Nephron (organoid): ENCODE data around the gene RINT1.
A peak's percentile ranks its signal among the peaks of the same experiment; 100 is the strongest.
"Not testable (repeated sequence)": the region's sequence is repeated elsewhere in the genome, so short reads cannot be mapped to it uniquely, and the experiment has no call there.

ENCODE experiments used
- H3K27ac Mint-ChIP-seq, 3 experiments: 2 replicates each; pipeline ENCODE4 v1.8.0; 2020; ENCODE audit warnings: mixed read lengths in 3 of 3, mild to moderate bottlenecking in 2 of 3, moderate library complexity in 1 of 3
- H3K27me3 Mint-ChIP-seq: 2 replicates; pipeline ENCODE4 v1.8.0; 2021; ENCODE audit warnings: low read depth, mild to moderate bottlenecking, moderate library complexity, mixed read lengths
- H3K36me3 Mint-ChIP-seq: 2 replicates; pipeline ENCODE4 v1.8.0; 2020; ENCODE audit warnings: low read depth, mixed read lengths
- H3K4me1 Mint-ChIP-seq: 2 replicates; pipeline ENCODE4 v1.8.0; 2020; ENCODE audit warnings: mixed read lengths
- H3K4me3 Mint-ChIP-seq, 3 experiments: 2 replicates each; pipeline ENCODE4 v1.8.0; 2020; ENCODE audit warnings: mild to moderate bottlenecking in 3 of 3, mixed read lengths in 3 of 3, moderate library complexity in 2 of 3
- H3K9me3 Mint-ChIP-seq: 2 replicates; pipeline ENCODE4 v1.8.0; 2020; ENCODE audit warnings: mixed read lengths
- TF ChIP-seq, protein P1 (sequence below), 3 experiments: fragments of 200-600 bp; sonication (generic); IDR thresholded peaks; one replicate each; pipeline ENCODE4 v1.5.0; 2021; ENCODE audit warnings: antibody characterized with exemption in 3 of 3; ENCODE audit not compliant: unreplicated experiment in 3 of 3

Gene RINT1

DNA sequence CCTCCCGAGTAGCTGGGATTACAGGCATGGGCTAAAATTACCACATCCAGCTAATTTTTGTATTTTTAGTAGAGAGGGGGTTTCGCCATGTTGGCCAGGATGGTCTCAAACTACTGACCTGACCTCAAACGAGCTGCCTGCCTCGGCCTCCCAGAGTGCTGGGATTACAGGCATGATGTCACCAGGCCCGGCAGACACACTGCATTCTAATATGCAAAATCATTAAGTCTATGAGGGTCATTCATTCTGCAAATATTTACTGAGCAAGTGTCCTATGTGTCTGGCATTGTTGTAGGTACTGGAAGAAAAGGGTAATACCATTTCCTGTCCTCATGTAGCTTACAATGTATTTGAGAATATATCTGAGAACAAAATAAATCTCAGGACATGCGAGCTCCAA is 12.6 kb upstream of the RINT1 start:
- Mint-ChIP-seq H3K4me3 (peak overlapping the region; percentile 68 to 83 (median 80)), H3K4me1 (peaks cover 5% of the 10 kb centered on the region), H3K9me3 (no peaks in the 10 kb centered on the region), H3K27me3 (peaks cover 3% of the 10 kb centered on the region), H3K27ac (peak overlapping the region in 2 of 3 experiments; percentile 37 to 38), H3K36me3 (peaks cover 26% of the 10 kb centered on the region)
- TF ChIP-seq, protein P1, sequence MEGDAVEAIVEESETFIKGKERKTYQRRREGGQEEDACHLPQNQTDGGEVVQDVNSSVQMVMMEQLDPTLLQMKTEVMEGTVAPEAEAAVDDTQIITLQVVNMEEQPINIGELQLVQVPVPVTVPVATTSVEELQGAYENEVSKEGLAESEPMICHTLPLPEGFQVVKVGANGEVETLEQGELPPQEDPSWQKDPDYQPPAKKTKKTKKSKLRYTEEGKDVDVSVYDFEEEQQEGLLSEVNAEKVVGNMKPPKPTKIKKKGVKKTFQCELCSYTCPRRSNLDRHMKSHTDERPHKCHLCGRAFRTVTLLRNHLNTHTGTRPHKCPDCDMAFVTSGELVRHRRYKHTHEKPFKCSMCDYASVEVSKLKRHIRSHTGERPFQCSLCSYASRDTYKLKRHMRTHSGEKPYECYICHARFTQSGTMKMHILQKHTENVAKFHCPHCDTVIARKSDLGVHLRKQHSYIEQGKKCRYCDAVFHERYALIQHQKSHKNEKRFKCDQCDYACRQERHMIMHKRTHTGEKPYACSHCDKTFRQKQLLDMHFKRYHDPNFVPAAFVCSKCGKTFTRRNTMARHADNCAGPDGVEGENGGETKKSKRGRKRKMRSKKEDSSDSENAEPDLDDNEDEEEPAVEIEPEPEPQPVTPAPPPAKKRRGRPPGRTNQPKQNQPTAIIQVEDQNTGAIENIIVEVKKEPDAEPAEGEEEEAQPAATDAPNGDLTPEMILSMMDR (IDR thresholded peaks at IDR 0.05; ENCODE audit: unreplicated experiment in 3 of 3), result no peak

DNA sequence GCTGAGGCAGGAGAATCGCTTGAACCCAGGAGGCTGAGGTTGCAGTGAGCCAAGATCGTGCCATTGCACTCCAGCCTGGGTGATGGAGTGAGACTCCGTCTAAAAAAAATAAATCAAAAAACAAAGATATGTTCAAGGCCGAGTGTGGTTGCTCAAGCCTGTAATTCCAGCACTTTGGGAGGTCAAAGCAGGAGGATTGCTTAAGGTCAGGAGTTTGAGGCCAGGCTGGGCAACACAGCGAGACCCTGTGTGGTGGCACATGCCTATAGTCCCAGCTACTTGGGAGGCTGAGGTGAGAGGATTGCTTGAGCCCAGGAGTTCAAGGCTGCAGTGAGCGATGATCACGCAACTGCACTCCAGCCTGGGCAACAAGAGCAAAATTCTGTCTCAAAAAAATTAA is 11.4 kb upstream of the RINT1 start:
- H3K27ac Mint-ChIP-seq, H3K27me3 Mint-ChIP-seq: not testable (repeated sequence)

DNA sequence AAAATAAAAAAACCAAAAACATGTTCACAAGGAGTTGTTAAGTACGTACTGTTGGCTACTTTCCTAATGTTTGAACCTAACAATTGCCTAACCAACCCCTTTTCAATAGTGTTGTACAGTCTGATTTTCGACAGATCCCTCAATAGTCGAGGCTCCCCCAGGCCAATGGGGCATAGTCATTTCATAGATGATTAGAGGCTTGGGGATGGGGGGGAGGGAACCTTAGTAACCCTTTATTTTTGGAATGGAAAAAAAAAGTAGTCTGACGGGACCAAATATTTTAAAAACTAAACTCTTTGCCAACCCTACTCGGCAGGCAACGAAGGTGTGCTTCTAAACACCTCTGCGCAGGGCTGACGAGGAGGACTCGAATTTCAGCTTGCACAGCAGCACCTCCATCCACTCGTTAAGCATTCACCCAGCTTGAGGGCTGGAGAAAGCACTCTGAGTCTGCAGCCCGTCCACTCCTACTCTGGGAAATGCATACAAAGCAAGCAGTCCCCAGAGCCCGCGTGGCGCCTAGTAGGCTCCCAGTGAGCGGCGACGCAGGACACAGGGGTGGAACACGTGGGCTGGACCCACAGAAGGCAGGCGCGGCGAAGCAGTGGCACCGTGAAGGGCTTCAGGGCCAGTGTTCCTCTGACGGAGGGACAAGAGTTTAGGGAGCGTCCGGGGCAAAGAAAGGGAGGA is 10.8 kb upstream of the RINT1 start:
- Mint-ChIP-seq H3K27ac (peak overlapping the region; percentile 91 to 100 (median 97)), H3K4me3 (peak overlapping the region; percentile 96 to 100 (median 97)), H3K36me3 (peaks cover 20% of the 10 kb centered on the region), H3K9me3 (no peaks in the 10 kb centered on the region), H3K4me1 (peaks cover 5% of the 10 kb centered on the region), H3K27me3 (peaks cover 9% of the 10 kb centered on the region)
- TF ChIP-seq, protein P1 (IDR thresholded peaks at IDR 0.05; ENCODE audit: unreplicated experiment in 3 of 3), result no peak

More for the DNA sequence above, 11.4 kb upstream of the RINT1 start:
- H3K4me1 Mint-ChIP-seq, H3K9me3 Mint-ChIP-seq: not testable (repeated sequence)
- peak overlapping the region; percentile 63 to 66 (median 65) for H3K4me3 Mint-ChIP-seq
- peaks cover 20% of the 10 kb centered on the region for H3K36me3 Mint-ChIP-seq

DNA sequence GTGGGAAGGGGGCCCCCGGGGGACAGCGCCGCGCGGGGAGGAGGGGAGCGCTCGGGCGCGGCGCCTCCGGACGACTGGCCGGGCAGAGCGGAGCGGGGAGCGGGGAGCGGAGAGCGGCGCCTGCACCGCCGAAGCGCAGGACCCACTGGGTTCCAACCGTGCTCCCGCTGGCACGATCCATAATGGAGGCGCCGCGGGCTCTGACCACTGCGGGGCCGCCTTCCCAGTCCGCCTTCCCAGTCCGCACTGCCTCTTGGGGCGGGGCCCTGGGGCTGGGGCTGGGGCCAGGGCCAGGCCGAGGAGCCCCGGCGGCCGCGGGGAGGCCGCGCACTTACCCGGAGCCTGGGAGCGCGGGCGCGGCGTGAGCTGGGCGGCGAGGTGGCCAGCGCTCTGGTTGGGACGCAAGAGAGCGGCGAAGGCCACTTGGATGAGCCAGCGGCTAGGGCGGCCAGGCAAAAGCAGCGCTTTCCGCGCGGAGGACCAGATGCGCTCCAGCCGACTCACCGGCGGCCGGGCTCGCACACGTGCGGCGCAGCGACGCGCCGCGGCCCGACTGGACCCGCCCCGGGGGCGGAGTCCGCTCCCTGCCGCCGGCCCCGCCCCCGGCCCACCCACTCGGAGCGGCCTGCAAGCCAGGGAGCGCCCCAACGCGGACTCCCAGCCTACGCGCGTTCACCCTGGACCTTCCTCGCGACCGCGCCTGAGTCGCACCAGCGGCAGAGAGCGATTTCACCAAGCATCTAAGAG is 10.1 kb upstream of the RINT1 start, which contains the start of gene PUS7:
Gene PUS7, minus strand, starts transcription at position 555 of the 747 bp plus-strand sequence. CDS start 13,759 bp downstream, outside the sequence.
- Mint-ChIP-seq H3K4me3 (peak within 1 kb of the TSS; percentile 96 to 100 (median 97)), H3K27ac (peak within 1 kb of the TSS; percentile 91 to 100 (median 97))
- TF ChIP-seq, protein P1 (IDR thresholded peaks at IDR 0.05; ENCODE audit: unreplicated experiment in 3 of 3), result no peak

DNA sequence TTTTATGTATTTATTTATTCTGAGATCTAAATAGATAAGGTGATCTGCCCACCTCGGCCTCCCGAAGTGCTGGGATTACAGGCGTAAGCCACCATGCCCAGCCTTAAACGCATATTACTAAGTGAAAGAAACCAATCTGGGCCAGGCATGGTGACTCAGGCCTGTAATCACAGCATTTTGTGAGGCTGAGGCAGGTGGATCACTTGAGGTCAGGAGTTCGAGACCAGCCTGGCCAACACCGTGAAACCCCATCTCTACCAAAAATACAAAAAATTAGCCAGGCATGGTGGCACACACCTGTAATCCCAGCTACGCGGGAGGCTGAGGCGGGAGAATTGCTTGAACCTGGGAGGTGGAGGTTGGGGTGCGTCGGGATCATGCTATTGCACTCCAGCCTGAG is 7.6 kb upstream of the RINT1 start:
- H3K4me1 Mint-ChIP-seq, H3K4me3 Mint-ChIP-seq, H3K9me3 Mint-ChIP-seq, H3K27ac Mint-ChIP-seq, H3K27me3 Mint-ChIP-seq, H3K36me3 Mint-ChIP-seq: not testable (repeated sequence)

More for the DNA sequence above, 10.1 kb upstream of the RINT1 start, which contains the start of gene PUS7:
- H3K27me3 Mint-ChIP-seq, result peaks cover 9% of the 10 kb centered on the region
- peaks cover 5% of the 10 kb centered on the region for H3K4me1 Mint-ChIP-seq
- H3K36me3 Mint-ChIP-seq, result peaks cover 13% of the 10 kb centered on the region
- H3K9me3 Mint-ChIP-seq, result no peaks in the 10 kb centered on the region

DNA sequence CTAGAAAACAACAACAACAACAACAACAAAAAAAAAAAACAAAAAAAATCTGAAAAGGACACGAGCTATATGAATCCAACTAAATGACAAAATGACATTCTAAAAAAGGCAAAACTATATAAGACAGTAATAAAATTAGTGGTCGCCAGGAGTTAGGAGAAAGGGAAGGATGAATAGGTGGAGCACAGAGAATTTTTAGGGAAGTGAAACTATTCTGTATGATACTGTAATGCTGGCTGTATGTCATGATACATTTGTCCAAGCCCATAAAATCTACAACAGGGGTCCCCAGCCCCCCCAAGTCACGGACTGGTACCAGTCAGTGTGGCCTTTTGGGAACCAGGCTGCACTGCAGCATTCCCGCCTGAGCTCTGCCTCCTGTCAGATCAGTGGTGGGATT is 7.2 kb upstream of the RINT1 start:
- Mint-ChIP-seq H3K36me3 (peaks cover under 1% of the 10 kb centered on the region), H3K27me3 (peaks cover 9% of the 10 kb centered on the region), H3K9me3 (no peaks in the 10 kb centered on the region), H3K4me3 (peak overlapping the region; percentile 30 to 72 (median 55)), H3K27ac (peak overlapping the region in 1 of 3 experiments; percentile 54), H3K4me1 (no peaks in the 10 kb centered on the region)
- TF ChIP-seq, protein P1 (IDR thresholded peaks at IDR 0.05; ENCODE audit: unreplicated experiment in 3 of 3), result no peak

DNA sequence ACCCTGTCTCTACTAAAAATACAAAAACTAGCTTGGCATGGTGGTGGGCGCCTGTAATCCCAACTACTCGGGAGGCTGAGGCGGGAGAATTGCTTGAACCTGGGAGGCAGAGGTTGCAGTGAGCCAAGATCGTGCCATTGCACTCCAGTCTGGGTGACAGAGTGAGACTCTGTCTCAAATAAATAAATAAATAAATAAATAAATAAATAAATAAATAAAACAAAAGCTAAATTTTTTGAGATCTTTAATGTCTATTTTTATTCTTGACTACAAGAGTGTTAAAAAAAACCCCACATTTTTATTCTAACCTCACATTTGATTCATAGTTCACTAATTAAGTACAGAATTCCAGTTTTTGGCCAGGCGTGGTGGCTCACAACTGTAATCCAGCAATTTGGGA is 4.3 kb upstream of the RINT1 start:
- not testable (repeated sequence) for H3K36me3 Mint-ChIP-seq, H3K27me3 Mint-ChIP-seq, H3K9me3 Mint-ChIP-seq, H3K4me1 Mint-ChIP-seq, H3K27ac Mint-ChIP-seq, H3K4me3 Mint-ChIP-seq
